Fibroblast of peridontal ligament (primary cell): Measurements from ENCODE around the gene FBH1.
A peak's percentile ranks its signal among the peaks of the same experiment; 100 is the strongest.

Experiments
- DNase-seq: peaks from one replicate; pipeline ENCODE4 v3.0.0-alpha.2; 2010; ENCODE audit errors: extremely low read depth

Gene FBH1

DNA sequence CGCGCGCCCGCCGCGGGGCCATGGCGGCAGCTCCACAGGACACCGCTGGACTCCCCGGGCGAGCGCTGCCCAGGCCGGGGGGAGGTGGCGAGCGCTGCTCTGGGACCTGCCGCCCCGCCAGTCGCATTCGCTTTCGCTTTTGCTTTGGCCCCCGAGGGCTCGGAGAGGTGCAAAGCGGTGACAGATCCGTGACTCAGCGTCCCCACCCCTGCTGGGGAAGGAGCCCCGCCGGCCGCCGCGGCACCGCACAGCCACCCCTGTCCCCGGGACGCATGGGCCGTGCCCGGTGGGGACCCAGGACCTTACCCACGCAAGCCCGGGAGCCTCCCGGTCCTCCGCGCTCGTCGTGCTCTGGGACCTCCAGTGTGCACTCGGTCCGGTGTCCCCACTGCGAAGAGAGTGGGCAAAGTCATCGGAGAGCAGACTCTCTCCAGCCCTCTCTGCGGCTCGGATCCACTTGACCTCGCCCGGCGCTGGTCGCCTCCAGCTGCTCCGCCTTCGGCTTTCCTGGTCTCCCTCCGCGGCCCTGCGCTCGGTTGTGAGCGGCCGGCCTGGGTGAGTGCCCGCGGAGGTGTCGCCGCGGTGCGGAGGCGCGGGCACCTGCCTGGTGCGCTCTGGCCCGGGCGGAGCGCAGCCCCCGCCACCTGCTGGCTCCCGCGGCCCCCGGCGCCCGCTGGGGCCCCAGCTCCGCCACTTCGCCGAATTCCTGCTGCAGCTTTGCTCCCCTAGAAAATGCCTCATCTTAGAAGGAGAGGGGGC is 87.6 kb downstream of the FBH1 start, which contains the start of gene IL15RA:
IL15RA (minus strand) TSS at position 73 of the 759 bp plus-strand sequence; CDS start at position 22, 51 bp downstream.
- DNase-seq = peak; percentile 35

DNA sequence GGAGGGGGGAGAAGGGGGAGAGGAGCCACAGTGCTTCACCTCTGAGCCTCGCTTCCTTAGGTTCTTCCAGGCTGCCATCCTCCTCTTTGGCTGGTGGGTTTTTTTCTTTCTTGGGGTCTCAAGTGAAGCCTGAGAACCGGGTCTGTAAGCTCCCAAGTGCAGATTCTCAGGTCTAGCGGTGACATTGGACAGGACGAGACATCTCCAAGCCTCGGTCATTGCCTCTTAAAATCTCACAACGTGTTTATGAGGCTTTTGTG is 88.1 kb downstream of the FBH1 start:
- DNase-seq = no peak

DNA sequence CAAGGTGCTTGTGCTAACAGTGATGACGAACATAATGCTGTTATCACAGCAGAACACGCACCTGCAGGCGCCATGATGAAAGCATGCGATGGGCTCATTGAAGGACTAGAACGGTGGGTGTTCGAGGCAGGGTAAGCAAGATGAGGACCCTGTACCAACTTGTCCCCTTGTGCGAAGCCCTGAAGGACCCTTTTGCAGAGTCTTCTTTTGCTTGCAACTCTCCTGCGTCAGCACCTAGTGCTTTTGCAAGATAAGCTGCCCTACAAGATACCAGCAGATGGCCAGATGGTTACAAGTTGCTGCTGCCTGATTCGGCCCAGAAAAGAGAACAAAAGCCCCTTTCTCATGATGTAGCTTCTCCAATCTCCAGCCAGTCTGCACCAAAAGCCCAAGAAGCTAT is 91.5 kb downstream of the FBH1 start:
- no peak for DNase-seq

DNA sequence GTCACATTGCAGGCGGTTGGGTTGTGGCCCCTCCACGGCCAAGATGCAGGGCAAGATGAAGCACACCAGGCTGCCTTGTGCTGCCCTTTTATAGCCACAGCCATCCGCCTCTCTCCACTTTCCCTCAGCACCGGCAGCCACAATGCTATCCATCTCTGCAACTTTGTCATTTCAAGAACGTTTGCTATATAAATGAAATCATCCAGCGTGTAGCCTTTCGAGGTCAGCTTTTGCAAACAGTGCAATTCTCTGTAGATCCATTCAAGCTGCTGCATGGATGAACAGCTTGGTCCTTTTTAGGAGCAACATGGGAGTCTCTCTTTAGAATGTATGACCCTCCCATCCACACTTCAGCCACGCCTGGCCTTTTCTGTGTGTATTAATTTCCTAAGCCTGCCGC is 93.7 kb downstream of the FBH1 start:
- DNase-seq = no peak

DNA sequence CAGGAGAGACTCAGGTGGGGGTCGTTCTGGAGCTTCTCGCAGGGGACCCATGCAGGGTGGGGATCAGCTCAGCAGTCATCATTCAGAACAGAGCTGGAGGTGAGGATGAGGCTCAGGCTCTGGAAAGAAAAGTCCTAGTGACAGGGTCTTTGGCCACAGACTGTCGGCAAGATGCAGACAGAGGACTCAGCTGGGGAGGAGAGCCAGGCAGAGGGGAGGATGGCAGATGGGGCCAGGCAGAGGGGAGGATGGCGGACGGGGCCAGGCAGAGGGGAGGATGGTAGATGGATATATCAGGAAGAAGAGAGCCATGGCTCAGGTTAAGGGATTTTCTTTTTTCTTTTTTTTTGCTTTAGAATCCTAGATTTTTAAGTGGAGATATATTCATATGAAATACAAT is 95.0 kb downstream of the FBH1 start:
- DNase-seq = no peak
